Upper lobe of left lung (tissue), 4 donors: ENCODE results near the gene ANKHD1.

ENCODE experiments used
- CTCF ChIP-seq, 6 experiments: fragments of 450-650 bp in 4 of 6; fragments of 200-600 bp in 2 of 6; sonication (generic) in 2 of 6; IDR thresholded peaks; one replicate each; pipeline ENCODE4 v1.5.1; 2016 to 2019; ENCODE audit warnings: antibody characterized with exemption in 6 of 6
- EP300 ChIP-seq, 4 donors: sonication (generic); formaldehyde crosslinking; IDR thresholded peaks; one replicate each; pipeline ENCODE4 v1.5.1; 2017; ENCODE audit warnings: antibody characterized with exemption in 4 of 4, control low read depth in 2 of 4
- POLR2A ChIP-seq, 4 donors: fragments of 450-650 bp; IDR thresholded peaks; one replicate each; pipeline ENCODE4 v1.5.1; 2016 to 2017; ENCODE audit warnings: antibody characterized with exemption in 4 of 4, mild to moderate bottlenecking in 2 of 4
- POLR2AphosphoS5 ChIP-seq, 2 donors: sonication (generic); formaldehyde crosslinking; IDR thresholded peaks; one replicate each; pipeline ENCODE4 v1.5.1; 2017; ENCODE audit warnings: antibody characterized with exemption in 2 of 2

DNA sequence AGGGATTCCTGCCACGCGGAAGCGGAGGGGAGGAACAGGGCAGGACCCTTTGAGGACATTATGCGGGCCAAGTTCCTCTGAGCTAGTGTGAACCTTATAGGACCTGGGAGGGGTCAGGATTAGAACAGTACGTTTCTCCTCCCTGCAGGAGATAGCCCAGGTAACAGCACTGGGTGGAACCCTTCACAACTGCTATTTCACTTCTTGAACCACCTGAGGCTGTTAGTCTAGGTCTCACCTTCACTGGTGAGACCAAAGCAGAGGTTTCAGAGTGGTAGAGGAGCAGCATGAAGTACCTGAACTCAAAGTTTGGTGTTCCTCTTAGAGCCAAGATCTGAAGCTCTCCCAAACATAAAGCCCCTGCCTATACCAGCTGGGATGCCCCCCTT, 146.7 kb downstream of the ANKHD1 start:
- TF ChIP-seq POLR2A (IDR thresholded peaks at IDR 0.05) (no peak), CTCF (IDR thresholded peaks at IDR 0.05) (no peak), EP300 (IDR thresholded peaks at IDR 0.05) (peak in 1 of 4 donors; percentile 19), POLR2AphosphoS5 (IDR thresholded peaks at IDR 0.05) (peak in 1 of 2 donors; percentile 49)
